Activated CD4-positive, alpha-beta T cell treated with anti-CD3 and anti-CD28 coated beads, Interleukin-2, amount 10 ng/mL, durations not matched to agents 24 days and 14 days (primary cell): ENCODE data around the gene LRRC8C. TPM values are rescaled to one million over a fixed set of nuclear protein-coding genes. Genes with fewer than 3 reads are reported as not detected.

Experiments used
- DNase-seq: peaks from one replicate; pipeline ENCODE4 v3.0.0; 2022
- H3K27ac Mint-ChIP-seq: one replicate; pipeline ENCODE4 v1.8.0; 2022; ENCODE audit warnings: mild to moderate bottlenecking, mixed read lengths
- H3K27me3 Mint-ChIP-seq: one replicate; pipeline ENCODE4 v1.8.0; 2022; ENCODE audit warnings: mixed read lengths
- H3K36me3 Mint-ChIP-seq: one replicate; pipeline ENCODE4 v1.8.0; 2022; ENCODE audit warnings: low read depth, mild to moderate bottlenecking, mixed read lengths
- H3K4me1 Mint-ChIP-seq: one replicate; pipeline ENCODE4 v1.8.0; 2021; ENCODE audit warnings: mixed read lengths
- H3K4me3 Mint-ChIP-seq: one replicate; pipeline ENCODE4 v1.8.0; 2022; ENCODE audit warnings: mild to moderate bottlenecking, moderate library complexity, mixed read lengths
- H3K9me3 Mint-ChIP-seq: one replicate; pipeline ENCODE4 v1.8.0; 2021; ENCODE audit warnings: mixed read lengths
- intact Hi-C: fragments of 100-400 bp; cut with micrococcal nuclease; formaldehyde crosslinking; loops from one replicate; pipeline ENCODE4 v1.15.1; 2023
- total RNA-seq: library from RNA; stranded (reverse); gene quantifications from 2 replicates; pipeline ENCODE4 v1.2.3, GENCODE V29; 2022

Gene LRRC8C
- total RNA-seq, 1 donor from 2014 or later: 74.0 TPM

DNA sequence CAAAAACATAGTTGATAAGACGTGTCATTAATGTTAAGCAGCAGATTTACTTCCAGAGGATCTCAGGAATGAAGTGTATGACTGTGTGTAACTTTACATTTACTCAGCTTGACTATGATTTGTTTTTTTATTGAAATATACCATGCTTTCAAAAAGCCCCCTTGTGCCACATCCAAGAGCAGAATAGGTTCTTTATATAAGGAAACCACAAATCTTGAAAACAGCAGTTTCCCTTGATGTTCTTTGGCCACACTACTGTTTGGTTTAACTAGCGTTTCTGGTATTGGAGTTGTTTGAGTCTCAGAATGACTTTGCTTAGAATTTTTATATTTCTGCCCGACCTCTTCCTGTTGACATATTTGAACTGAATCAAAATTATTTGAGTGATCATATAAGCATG, 25.0 kb downstream of the LRRC8C start:
- H3K27ac Mint-ChIP-seq: peak overlapping the region; percentile 79
- intact Hi-C loops: loop anchor here (1.0 to 5.0 kb wide), 6 partner anchors 15 to 105 kb away; no protein-coding TSS in a partner anchor
- peaks cover 16% of the 10 kb centered on the region for H3K9me3 Mint-ChIP-seq
- peak; percentile 83 for DNase-seq
- H3K36me3 Mint-ChIP-seq: peaks cover 52% of the 10 kb centered on the region
- H3K4me1 Mint-ChIP-seq: peaks cover 70% of the 10 kb centered on the region
- no peaks in the 10 kb centered on the region for H3K27me3 Mint-ChIP-seq
- peak overlapping the region; percentile 40 for H3K4me3 Mint-ChIP-seq

DNA sequence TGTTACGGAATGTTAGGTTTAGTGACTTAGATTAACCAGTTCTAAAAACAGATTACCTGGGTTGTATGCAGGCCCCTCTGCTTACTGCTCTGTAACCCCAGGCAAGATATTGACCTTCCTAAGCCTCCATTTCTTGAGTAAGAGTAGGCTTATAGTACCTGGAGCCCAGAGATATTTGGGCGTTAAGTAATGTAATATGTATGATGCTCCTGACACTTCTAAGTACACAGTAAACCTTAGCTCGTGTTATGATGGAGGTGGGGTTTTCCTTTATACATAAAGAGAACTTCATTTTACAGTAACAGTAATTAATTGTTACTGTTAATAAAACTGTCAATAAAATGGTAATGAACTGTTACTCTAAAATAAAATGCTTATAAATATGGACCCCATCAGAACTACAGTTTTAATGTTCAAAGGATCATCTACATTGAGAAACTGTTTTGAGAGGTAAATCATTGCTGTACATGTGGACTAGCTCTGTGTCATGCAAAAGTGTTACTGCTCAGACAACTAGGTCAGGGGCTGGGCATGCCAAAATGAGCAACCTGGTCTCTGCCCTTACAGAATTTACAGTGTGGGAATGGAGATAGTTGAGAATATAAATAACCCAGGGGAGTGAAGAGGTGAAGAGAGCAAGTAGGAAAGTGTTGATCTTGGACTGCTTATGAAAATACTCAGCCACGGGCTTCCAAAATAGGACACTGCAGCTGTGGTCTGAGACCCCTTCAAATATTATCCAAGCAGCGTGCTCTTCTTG, 26.6 kb downstream of the LRRC8C start:
- peak overlapping the region; percentile 81 for H3K27ac Mint-ChIP-seq
- peaks cover 71% of the 10 kb centered on the region for H3K4me1 Mint-ChIP-seq

DNA sequence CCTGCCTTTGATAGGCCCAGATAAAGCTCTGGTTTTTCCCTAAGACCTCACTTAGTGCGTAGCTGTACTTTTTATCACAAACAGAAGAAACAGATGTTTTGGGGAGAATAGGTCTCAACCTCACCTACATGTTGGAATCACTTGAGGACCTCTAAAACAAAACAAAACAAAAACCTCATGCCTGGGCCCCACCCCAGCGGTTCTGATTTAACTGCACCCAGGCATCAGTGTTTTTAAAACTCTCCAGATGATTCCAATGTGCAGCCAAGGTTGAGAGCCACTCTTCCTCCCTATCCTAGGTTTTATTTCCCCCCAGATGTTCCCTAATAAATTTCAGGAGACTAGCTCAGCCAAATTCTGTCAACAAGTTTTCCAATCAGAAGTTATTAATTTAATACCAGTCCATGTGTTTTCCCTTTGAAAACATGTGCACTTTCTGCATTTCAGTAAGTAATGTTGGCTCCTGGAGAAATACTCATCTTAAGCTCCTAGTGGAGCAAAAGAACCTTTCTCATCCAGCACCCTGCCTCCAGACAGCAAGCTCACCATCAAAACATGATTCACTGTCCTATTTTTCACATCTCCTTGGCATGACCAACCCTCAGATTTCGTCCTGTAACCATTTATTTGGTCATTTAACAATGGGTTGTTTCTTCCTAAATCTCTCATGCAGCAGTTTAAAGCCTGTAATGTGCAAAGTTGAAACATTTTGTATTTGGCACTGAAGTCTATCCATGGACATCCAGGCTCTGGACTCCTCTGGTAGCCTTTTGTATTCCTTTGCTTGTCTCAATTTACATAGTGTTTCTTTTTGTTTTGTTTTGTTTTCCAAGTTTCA, 27.5 kb downstream of the LRRC8C start:
- H3K9me3 Mint-ChIP-seq: peaks cover 13% of the 10 kb centered on the region
- intact Hi-C loops: no loop called here
- peaks cover 55% of the 10 kb centered on the region for H3K36me3 Mint-ChIP-seq
- peak; percentile 64 for DNase-seq
- H3K4me1 Mint-ChIP-seq: peaks cover 69% of the 10 kb centered on the region
- no peaks in the 10 kb centered on the region for H3K27me3 Mint-ChIP-seq
- H3K4me3 Mint-ChIP-seq: peak overlapping the region; percentile 49
- peak overlapping the region; percentile 81 for H3K27ac Mint-ChIP-seq

More for the DNA sequence above, 26.6 kb downstream of the LRRC8C start:
- H3K36me3 Mint-ChIP-seq: peaks cover 55% of the 10 kb centered on the region
- no peaks in the 10 kb centered on the region for H3K27me3 Mint-ChIP-seq
- H3K4me3 Mint-ChIP-seq: peak overlapping the region; percentile 12
- DNase-seq: peak; percentile 63
- intact Hi-C loops: loop anchor here (2.0 to 5.0 kb wide), 3 partner anchors 13 to 53 kb away; no protein-coding TSS in a partner anchor
- peaks cover 13% of the 10 kb centered on the region for H3K9me3 Mint-ChIP-seq

DNA sequence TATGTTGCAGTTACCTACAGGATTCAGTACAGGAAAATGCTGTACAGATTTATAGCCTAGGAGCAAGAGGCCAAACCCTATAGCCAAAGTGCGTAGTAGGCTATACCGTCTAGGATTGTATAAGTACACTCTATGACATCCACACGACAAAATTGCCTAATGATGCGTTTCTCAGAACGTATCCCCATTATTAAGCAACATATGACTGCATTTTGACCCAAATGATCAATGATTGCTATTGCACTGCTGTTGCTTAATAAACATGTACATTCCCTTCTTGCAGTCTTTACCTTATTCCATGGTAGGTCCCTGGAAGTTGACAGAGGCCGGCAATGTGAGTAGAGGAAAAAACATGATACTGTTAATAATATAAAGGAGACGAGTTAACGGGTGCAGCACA, 33.0 kb downstream of the LRRC8C start:
- Mint-ChIP-seq H3K27me3 (no peaks in the 10 kb centered on the region), H3K4me3 (no peak overlapping the region), H3K27ac (no peak overlapping the region), H3K9me3 (peaks cover 13% of the 10 kb centered on the region), H3K36me3 (peaks cover 58% of the 10 kb centered on the region), H3K4me1 (peaks cover 68% of the 10 kb centered on the region)
- no peak for DNase-seq
- intact Hi-C loops: no loop called here

DNA sequence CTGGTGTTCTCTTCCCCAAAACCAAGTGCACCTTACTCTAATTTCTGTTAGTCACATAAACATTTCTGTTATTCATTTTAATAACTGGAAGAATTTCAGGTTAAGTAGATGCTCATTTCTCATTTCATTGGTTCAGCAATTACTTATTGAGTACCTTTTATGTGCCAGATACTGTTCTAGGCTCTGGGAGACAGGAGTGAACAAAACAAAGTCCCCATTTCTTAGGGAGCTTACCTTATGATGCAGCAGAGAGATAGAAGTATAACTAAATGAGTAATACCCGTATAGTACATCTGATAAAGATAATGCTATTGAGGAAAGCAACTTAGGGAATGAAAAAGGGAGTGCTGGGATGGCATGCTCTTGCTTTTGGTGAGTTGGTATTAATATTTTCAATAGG, 33.7 kb downstream of the LRRC8C start:
- peaks cover 55% of the 10 kb centered on the region for H3K36me3 Mint-ChIP-seq
- H3K9me3 Mint-ChIP-seq: peaks cover 11% of the 10 kb centered on the region
- intact Hi-C loops: no loop called here

DNA sequence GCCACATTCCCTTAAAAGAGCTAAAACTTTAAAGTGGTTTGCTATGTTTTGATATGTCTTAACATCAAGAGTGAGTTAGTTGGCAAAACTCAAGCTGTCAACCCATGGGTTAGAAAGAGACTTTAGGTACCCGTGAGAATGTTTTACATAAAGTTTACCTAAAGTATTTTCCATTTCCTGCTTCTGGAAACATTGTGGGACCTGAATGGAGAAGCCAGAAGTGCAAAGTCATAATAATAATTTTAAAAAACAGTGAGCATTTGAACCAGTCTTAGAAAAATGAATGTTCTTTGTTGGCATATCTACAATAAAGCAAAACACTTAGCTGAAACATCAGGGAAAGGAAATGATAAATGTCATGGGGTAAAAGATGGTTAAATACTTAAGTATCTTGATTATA, 34.8 kb downstream of the LRRC8C start:
- Mint-ChIP-seq H3K9me3 (peaks cover 7% of the 10 kb centered on the region), H3K4me1 (peaks cover 68% of the 10 kb centered on the region), H3K27ac (no peak overlapping the region), H3K27me3 (no peaks in the 10 kb centered on the region), H3K4me3 (no peak overlapping the region), H3K36me3 (peaks cover 51% of the 10 kb centered on the region)
- no peak for DNase-seq
- intact Hi-C loops: no loop called here

More for the DNA sequence above, 33.7 kb downstream of the LRRC8C start:
- DNase-seq: no peak
- H3K27ac Mint-ChIP-seq: peak overlapping the region; percentile 57
- H3K27me3 Mint-ChIP-seq: no peaks in the 10 kb centered on the region
- peaks cover 68% of the 10 kb centered on the region for H3K4me1 Mint-ChIP-seq
- no peak overlapping the region for H3K4me3 Mint-ChIP-seq

DNA sequence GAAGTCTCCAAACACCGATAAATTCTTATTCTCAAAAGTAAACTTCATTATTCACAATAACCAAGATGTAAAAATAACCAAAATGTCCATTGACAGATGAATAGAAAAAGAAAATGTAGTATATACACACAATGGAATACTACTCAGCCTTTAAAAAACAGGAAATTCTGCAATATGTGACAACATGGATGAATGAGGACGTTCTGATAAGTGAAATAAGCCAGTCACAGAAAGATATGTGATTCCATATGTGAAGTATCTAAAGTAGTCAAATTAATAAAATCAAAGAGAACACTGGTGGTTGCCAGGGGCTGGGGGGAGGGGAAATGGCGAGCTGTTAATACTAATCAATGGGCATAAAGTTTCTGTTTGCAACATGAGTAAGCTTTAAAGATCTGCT, 36.0 kb downstream of the LRRC8C start:
- no peaks in the 10 kb centered on the region for H3K27me3 Mint-ChIP-seq
- H3K36me3 Mint-ChIP-seq: peaks cover 53% of the 10 kb centered on the region
- intact Hi-C loops: no loop called here
- H3K27ac Mint-ChIP-seq: no peak overlapping the region
- H3K9me3 Mint-ChIP-seq: peaks cover 8% of the 10 kb centered on the region
- no peak for DNase-seq
- peaks cover 75% of the 10 kb centered on the region for H3K4me1 Mint-ChIP-seq
- H3K4me3 Mint-ChIP-seq: no peak overlapping the region

DNA sequence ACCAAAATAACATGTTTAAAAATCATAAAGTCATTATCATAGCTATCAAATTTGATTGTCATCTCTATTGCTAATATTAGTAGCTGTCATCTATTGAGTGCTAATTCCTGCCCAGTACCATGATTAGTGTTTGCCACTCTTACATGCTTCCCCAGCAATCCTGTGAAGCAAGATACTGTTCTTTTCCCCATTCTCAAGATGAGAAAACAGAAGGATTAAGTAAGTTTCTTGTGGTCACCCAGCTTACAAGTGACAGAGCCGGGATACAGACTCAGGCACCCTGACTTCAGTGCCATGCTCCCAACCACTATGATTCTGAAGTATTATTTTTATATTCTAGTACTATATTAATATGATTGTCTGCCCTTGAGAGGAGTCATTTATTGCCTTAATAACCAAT, 36.5 kb downstream of the LRRC8C start:
- Mint-ChIP-seq H3K36me3 (peaks cover 52% of the 10 kb centered on the region), H3K4me1 (peaks cover 73% of the 10 kb centered on the region), H3K9me3 (peaks cover 6% of the 10 kb centered on the region), H3K27me3 (no peaks in the 10 kb centered on the region), H3K27ac (peak overlapping the region; percentile 70), H3K4me3 (no peak overlapping the region)
- DNase-seq: no peak
- intact Hi-C loops: no loop called here

DNA sequence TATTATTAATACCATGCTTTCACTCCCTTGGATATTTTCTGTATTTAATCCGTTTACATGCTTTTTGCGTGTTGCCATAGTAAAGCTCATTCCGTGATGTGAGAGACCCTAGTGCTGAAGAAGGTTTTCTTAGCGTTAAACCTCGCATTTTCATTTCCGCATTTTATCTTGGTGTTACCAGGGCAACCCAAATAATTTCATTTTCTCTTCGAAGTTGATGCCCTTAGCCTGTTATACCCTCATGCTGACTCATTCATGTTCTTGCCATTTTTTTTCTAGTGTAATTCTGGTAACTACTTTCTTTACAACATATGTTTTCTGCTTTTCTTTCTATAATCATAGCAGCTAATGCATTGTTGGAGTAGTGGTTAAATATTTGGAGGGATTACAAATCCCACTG, 37.2 kb downstream of the LRRC8C start:
- peaks cover 51% of the 10 kb centered on the region for H3K36me3 Mint-ChIP-seq
- H3K4me3 Mint-ChIP-seq: peak overlapping the region; percentile 30
- H3K27me3 Mint-ChIP-seq: no peaks in the 10 kb centered on the region
- intact Hi-C loops: loop anchor here (5.0 kb wide), 2 partner anchors 33 to 47 kb away; no protein-coding TSS in a partner anchor
- H3K4me1 Mint-ChIP-seq: peaks cover 73% of the 10 kb centered on the region
- DNase-seq: peak; percentile 70
- H3K27ac Mint-ChIP-seq: peak overlapping the region; percentile 74
- peaks cover 6% of the 10 kb centered on the region for H3K9me3 Mint-ChIP-seq

DNA sequence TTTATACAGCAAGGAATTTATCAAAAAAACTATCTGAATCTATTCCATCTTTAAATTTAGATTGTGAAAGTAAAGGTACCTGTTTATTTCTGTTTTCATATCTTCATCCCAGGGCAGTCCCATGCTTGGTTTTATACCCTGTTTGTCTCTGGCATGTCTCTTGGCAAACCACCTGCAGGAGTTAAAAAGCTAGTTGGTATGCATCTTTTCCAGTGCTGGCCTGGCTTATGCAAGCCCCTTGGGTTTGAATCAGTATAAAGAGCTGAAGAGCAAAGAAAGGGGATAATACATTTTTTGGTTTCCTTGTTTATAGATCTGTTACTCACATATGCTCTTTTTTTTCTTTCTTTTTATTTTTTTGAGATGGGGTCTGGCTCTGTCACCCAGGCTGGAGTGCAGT, 37.8 kb downstream of the LRRC8C start:
- H3K4me3 Mint-ChIP-seq: peak overlapping the region; percentile 7
- intact Hi-C loops: loop anchor here (5.0 kb wide), 2 partner anchors 33 to 47 kb away; no protein-coding TSS in a partner anchor
- peaks cover 55% of the 10 kb centered on the region for H3K36me3 Mint-ChIP-seq

DNA sequence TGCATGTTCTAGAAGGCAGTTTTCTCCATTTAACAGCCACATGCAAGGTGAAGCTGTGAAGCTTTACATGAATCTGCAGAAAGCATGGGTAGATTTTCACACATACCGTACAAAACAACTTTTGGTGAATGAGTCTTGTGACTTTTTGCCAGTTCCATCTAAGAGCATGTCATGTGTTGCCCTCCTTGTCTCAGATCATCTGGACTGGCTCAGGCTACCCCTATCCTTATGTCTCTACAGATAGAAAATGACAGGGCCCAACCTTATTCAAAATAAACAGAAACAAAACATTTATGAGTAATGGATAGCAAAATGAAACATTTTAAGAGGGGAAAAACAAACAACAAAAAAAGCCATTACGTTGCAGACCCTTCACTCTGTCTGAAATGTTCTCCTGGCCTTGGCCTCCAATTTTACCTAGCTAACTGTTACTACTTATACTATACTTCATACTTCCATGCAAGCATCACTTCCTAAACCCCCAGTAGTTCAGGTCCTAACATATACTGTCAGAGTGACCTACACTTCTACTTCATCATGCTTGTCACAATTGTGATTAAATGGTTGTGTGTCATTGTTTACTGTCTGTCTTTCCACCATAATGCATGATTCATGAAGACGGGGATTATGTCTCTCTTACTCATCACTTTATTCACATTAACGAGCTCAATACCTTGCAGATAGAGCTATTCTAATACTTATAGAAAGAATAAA, 39.0 kb downstream of the LRRC8C start:
- Mint-ChIP-seq H3K27me3 (no peaks in the 10 kb centered on the region), H3K27ac (peak overlapping the region; percentile 30), H3K36me3 (peaks cover 53% of the 10 kb centered on the region), H3K4me3 (no peak overlapping the region), H3K4me1 (peaks cover 76% of the 10 kb centered on the region), H3K9me3 (peaks cover 6% of the 10 kb centered on the region)
- no peak for DNase-seq
- intact Hi-C loops: loop anchor here (2.0 to 5.0 kb wide), 4 partner anchors 13 to 45 kb away; no protein-coding TSS in a partner anchor

More for the DNA sequence above, 37.8 kb downstream of the LRRC8C start:
- H3K27ac Mint-ChIP-seq: peak overlapping the region; percentile 39
- no peaks in the 10 kb centered on the region for H3K27me3 Mint-ChIP-seq
- H3K9me3 Mint-ChIP-seq: peaks cover 6% of the 10 kb centered on the region
- no peak for DNase-seq
- peaks cover 77% of the 10 kb centered on the region for H3K4me1 Mint-ChIP-seq

DNA sequence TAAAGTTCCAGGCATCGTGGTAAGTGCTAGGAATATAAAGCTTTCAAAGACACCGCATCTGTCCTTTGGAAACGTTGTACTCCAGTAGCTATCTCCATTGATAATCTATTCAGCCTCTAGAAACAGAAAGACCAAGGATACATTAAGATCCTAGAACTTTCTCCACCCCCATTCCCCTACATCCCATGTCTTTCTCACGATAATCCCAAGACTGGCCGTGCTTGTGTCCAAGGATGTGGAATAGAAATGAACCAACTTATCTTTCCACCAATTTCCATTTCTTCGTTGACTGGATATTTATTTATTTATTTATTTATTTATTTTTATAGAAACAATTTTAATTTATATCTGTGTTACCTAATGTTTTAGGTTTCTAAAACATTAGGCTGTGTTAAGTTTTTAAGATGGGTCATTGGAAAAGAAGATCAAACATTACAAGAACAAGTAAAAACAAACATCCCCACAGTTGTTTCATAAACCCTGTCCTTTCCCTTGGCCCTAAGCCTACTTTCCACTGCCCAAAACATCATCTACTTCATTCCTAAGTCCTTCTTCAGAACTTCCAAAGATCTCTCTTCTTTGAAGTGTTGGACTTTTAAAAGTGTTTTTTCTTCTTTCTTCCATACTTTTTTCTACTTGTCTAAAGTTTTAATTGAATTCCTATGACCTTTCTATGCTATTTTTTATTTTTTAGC, 39.7 kb downstream of the LRRC8C start:
- intact Hi-C loops: loop anchor here (2.0 to 5.0 kb wide), 4 partner anchors 14 to 45 kb away; no protein-coding TSS in a partner anchor
- Mint-ChIP-seq H3K27me3 (no peaks in the 10 kb centered on the region), H3K36me3 (peaks cover 48% of the 10 kb centered on the region), H3K9me3 (peaks cover 6% of the 10 kb centered on the region), H3K4me3 (no peak overlapping the region), H3K27ac (no peak overlapping the region), H3K4me1 (peaks cover 73% of the 10 kb centered on the region)
- no peak for DNase-seq

DNA sequence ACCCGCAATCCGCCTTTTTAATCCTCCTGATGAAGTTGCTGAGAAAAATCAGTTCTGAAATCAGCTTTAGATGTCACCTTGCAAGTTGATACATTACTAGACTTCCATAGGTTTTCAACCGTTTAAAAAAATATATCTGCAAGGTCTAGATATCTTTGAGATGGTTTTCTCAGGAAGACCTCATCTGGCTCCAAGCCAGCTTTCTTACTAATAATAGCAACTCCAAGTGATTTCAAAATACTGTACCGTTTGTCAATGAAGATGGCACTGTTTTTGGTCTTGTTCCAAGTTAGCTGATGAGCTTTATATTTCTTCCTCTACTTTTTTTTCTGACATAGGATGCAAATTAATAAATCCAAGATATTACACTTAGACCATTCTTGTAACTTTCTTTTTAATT, 40.3 kb downstream of the LRRC8C start:
- peaks cover 71% of the 10 kb centered on the region for H3K4me1 Mint-ChIP-seq
- intact Hi-C loops: loop anchor here (2.0 to 5.0 kb wide), 4 partner anchors 14 to 44 kb away; no protein-coding TSS in a partner anchor
- H3K36me3 Mint-ChIP-seq: peaks cover 48% of the 10 kb centered on the region
- peak; percentile 31 for DNase-seq
- H3K4me3 Mint-ChIP-seq: no peak overlapping the region
- H3K9me3 Mint-ChIP-seq: peaks cover 6% of the 10 kb centered on the region
- H3K27me3 Mint-ChIP-seq: no peaks in the 10 kb centered on the region
- no peak overlapping the region for H3K27ac Mint-ChIP-seq
